Prostate gland (tissue), 2 donors: ENCODE results near the gene INPP4B. TPM values are rescaled to one million over a fixed set of nuclear protein-coding genes. Genes with fewer than 3 reads are reported as not detected.
"Not testable (repeated sequence)": the region's sequence is repeated elsewhere in the genome, so short reads cannot be mapped to it uniquely, and the experiment has no call there.

Experiments
- DNase-seq: peaks from one replicate; pipeline ENCODE4 v3.0.0-alpha.2; 2019; ENCODE audit warnings: low spot score
- H3K27ac ChIP-seq, 2 donors: fragments of 200-600 bp; sonication (generic); 2 replicates each; pipeline ENCODE4 v1.5.1; 2017 to 2019
- H3K27me3 ChIP-seq: fragments of 200-600 bp; sonication (generic); replicated peaks from 2 replicates; pipeline ENCODE4 v1.5.1; 2019; ENCODE audit not compliant: insufficient read depth
- H3K36me3 ChIP-seq, 2 donors: fragments of 200-600 bp; sonication (generic); 1 replicate in 1 of 2; 2 replicates in 1 of 2; pipeline versions ENCODE4 v1.5.1 to v1.8.1; 2017 to 2019
- H3K4me1 ChIP-seq: fragments of 200-600 bp; sonication (generic); replicated peaks from 2 replicates; pipeline ENCODE4 v1.5.1; 2019
- H3K4me3 ChIP-seq, 2 donors: fragments of 200-600 bp; sonication (generic); 2 replicates each; pipeline ENCODE4 v1.5.1; 2017 to 2019
- H3K9me3 ChIP-seq: fragments of 200-600 bp; sonication (generic); 2 replicates; pipeline ENCODE4 v1.5.1; 2017
- POLR2A ChIP-seq: fragments of 450-650 bp; IDR thresholded peaks from one replicate; pipeline ENCODE4 v1.6.1; 2016; ENCODE audit warnings: antibody characterized with exemption, mild to moderate bottlenecking
- POLR2AphosphoS5 ChIP-seq: sonication (generic); formaldehyde crosslinking; IDR thresholded peaks from one replicate; pipeline ENCODE4 v1.6.1; 2017; ENCODE audit warnings: antibody characterized with exemption
- WGBS: methylation state at CpG from one replicate; pipeline ENCODE4 v1.1.5; 2018; 5-methylcytosine and 5-hydroxymethylcytosine counted together
- intact Hi-C: fragments of 100-400 bp; cut with DNase I; formaldehyde crosslinking; loops from one replicate; pipeline ENCODE4 v1.14.2; 2022
- total RNA-seq, 2 donors: library from RNA; depleted of rRNA; stranded (reverse); fragments of >200 nt; gene quantifications; one replicate each; pipeline ENCODE4 v1.1.0, GENCODE V29; 2016
- TF ChIP-seq, protein P1 (sequence below), 4 experiments: fragments of 200-600 bp in 2 of 4; fragments of 450-650 bp in 2 of 4; sonication (generic) in 2 of 4; IDR thresholded peaks; 1 replicate in 3 of 4; 2 replicates in 1 of 4; pipeline ENCODE4 v1.5.1; 2016 to 2019; ENCODE audit warnings: antibody characterized with exemption in 4 of 4, mild to moderate bottlenecking in 2 of 4, moderate library complexity in 2 of 4

The INPP4B gene
- total RNA-seq, 2 donors from 2014 or later: 22.3 to 49.7 TPM

DNA sequence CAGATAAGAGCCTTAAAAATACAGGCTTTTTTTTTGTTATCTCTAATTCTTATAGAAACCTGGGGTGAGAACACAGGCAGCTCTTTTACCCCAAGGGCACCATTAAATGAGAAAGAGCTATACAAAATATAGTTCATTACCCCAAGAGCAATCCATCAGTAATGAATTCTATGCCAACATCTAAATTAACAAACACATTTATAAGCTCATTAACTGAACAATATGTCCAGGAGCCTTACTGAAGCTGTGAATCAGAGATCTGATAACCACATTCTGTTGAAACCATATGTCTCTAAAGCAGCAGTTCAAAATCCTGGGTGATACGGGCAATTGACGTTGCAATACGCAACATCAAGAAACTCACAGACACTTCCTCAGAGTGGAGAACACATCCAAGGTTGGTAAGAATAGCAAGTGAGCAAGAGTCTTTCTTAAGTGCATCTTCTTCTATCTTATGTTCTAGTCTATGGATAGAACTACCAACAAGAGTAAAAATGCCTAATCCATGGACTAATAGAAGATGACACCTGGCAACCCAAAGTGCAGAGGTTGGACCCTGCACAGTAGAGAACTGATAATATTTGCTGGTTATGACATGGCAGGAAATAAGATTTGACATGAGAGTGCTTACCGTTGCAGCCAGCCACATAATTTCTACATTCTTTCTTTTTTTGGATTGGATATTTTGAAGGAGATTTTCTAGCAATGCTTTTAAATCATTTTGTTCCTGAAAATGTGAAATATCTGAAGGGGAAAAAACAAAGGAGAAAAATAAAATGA is 760.4 kb downstream of the INPP4B start:
- TF ChIP-seq POLR2AphosphoS5: no peak
- TF ChIP-seq POLR2A: no peak
- TF ChIP-seq, protein P1, sequence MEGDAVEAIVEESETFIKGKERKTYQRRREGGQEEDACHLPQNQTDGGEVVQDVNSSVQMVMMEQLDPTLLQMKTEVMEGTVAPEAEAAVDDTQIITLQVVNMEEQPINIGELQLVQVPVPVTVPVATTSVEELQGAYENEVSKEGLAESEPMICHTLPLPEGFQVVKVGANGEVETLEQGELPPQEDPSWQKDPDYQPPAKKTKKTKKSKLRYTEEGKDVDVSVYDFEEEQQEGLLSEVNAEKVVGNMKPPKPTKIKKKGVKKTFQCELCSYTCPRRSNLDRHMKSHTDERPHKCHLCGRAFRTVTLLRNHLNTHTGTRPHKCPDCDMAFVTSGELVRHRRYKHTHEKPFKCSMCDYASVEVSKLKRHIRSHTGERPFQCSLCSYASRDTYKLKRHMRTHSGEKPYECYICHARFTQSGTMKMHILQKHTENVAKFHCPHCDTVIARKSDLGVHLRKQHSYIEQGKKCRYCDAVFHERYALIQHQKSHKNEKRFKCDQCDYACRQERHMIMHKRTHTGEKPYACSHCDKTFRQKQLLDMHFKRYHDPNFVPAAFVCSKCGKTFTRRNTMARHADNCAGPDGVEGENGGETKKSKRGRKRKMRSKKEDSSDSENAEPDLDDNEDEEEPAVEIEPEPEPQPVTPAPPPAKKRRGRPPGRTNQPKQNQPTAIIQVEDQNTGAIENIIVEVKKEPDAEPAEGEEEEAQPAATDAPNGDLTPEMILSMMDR (IDR thresholded peaks at IDR 0.05): no peak
- Histone ChIP-seq H3K27ac (no peak overlapping the region), H3K27me3 (no peaks in the 10 kb centered on the region), H3K4me1 (no peaks in the 10 kb centered on the region), H3K36me3 (no peaks in the 10 kb centered on the region), H3K4me3 (no peak overlapping the region), H3K9me3 (no peaks in the 10 kb centered on the region)
- 88% methylated on average over 4 of the region's 4 CpGs for WGBS
- DNase-seq: no peak
- intact Hi-C loops: no loop called here

DNA sequence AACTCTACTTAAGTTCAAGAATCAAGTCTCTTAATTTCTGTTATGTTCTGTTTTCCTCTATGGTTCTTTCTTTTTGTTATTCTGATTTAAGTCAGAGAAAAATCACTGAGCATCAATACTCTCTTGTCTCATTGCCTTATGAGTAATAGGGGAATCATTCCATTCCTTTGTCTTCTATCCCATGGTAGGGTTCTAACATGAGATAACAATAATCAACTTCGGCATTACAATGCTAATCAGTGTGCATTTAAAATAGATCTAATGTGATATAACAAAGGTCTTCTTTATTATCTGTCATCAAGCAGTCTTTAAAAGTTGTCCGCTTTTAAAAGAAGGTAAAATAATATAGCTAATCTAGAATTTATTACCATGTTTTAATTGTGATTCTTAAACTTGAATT is 762.8 kb downstream of the INPP4B start:
- Histone ChIP-seq H3K27me3 (no peaks in the 10 kb centered on the region), H3K27ac (no peak overlapping the region)
- WGBS: 92% methylated on average over 2 of the region's 2 CpGs

DNA sequence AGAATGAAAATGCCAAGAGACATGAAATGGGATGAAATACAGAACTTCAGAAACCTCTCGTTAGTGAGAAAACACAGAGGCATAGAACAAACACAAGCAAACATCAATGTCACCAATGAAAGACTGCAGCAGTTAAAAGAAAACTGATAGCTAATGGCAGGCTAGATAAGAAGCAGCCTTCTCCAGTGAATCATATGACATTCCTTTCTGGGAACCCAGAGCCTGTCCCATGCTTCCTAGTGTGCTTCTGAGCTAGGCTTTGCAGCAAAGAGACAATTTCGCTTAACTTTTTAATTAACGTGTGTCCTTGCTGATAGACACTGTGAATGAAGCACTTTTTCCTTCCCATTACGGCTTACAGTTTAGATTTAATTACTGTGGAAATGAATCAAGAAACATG is 765.1 kb downstream of the INPP4B start:
- intact Hi-C loops: no loop called here
- no peaks in the 10 kb centered on the region for H3K4me1 ChIP-seq
- no peak for TF ChIP-seq POLR2A
- TF ChIP-seq POLR2AphosphoS5: no peak
- TF ChIP-seq, protein P1 (IDR thresholded peaks at IDR 0.05): no peak
- no peak overlapping the region for H3K4me3 ChIP-seq
- H3K36me3 ChIP-seq: no peaks in the 10 kb centered on the region
- no peak overlapping the region for H3K27ac ChIP-seq
- no peaks in the 10 kb centered on the region for H3K27me3 ChIP-seq
- WGBS: 81% methylated on average over 4 of the region's 4 CpGs
- no peak for DNase-seq
- H3K9me3 ChIP-seq: no peaks in the 10 kb centered on the region

More for the DNA sequence above, 762.8 kb downstream of the INPP4B start:
- no peaks in the 10 kb centered on the region for H3K9me3 ChIP-seq
- no peak for DNase-seq
- TF ChIP-seq POLR2AphosphoS5: no peak
- H3K4me3 ChIP-seq: no peak overlapping the region
- intact Hi-C loops: no loop called here
- no peaks in the 10 kb centered on the region for H3K36me3 ChIP-seq
- no peaks in the 10 kb centered on the region for H3K4me1 ChIP-seq

DNA sequence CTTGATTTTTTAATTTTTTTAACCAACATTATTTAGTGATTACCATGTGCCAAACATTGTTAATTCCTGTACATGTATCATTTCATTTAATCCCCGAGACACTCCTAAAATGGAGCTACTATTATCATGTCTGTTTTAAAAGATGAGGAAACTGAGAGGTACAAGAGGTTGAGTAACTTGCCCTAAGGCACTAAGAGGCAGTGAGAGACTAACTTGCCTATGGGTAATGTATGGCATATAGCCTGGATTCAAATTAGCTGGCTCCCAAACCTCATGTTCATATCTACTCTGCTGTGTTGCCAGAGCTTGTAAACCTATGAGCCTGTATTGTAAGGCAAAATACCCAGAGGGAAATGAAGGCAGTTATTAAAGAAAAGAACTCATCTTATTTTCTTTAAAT is 766.1 kb downstream of the INPP4B start:
- no peak for DNase-seq
- intact Hi-C loops: no loop called here
- TF ChIP-seq POLR2AphosphoS5 (no peak), POLR2A (no peak)
- TF ChIP-seq, protein P1 (IDR thresholded peaks at IDR 0.05): no peak
- 90% methylated on average over 1 of the region's 1 CpG for WGBS
- Histone ChIP-seq H3K36me3 (no peaks in the 10 kb centered on the region), H3K4me1 (no peaks in the 10 kb centered on the region), H3K9me3 (no peaks in the 10 kb centered on the region), H3K27me3 (no peaks in the 10 kb centered on the region), H3K4me3 (no peak overlapping the region), H3K27ac (no peak overlapping the region)

DNA sequence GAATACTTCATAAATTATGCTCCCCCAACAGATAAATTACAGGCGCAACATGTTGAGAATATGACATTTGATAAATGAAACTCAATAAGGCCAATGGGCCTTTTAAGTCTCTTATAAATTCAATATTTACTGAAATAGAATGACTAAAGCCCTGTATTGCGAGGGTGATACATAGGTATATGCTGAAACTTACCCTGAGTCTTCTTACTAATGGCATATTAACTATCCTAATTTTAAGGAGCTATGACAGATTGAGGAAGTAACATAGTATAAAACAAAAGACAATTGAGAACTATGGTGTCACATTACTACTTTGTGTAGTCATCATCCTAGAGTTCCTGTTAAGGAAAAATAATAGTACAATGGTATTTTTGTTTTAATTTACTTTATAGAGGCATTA is 769.1 kb downstream of the INPP4B start:
- 45% methylated on average over 2 of the region's 2 CpGs for WGBS
- H3K4me1 ChIP-seq: no peaks in the 10 kb centered on the region
- no peak overlapping the region for H3K4me3 ChIP-seq
- intact Hi-C loops: no loop called here
- H3K27me3 ChIP-seq: no peaks in the 10 kb centered on the region
- no peaks in the 10 kb centered on the region for H3K9me3 ChIP-seq
- no peak for DNase-seq
- H3K36me3 ChIP-seq: no peaks in the 10 kb centered on the region
- no peak overlapping the region for H3K27ac ChIP-seq
- TF ChIP-seq POLR2A: no peak
- TF ChIP-seq, protein P1 (IDR thresholded peaks at IDR 0.05): no peak
- no peak for TF ChIP-seq POLR2AphosphoS5

DNA sequence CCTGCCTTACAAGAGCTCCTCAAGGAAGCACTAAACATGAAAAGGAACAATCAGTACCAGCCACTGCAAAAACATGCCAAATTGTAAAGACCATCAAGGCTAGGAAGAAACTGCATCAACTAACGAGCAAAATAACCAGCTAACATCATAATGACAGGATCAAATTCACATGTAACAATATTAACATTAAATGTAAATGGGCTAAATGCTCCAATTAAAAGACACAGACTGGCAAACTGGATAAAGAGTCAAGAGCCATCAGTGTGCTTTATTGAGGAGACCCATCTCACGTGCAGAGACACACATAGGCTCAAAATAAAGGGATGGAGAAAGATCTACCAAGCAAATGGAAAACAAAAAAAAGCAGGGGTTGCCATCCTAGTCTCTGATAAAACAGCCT is 777.8 kb downstream of the INPP4B start:
- H3K4me1 ChIP-seq, H3K4me3 ChIP-seq, H3K36me3 ChIP-seq, H3K9me3 ChIP-seq, H3K27ac ChIP-seq, intact Hi-C loops, DNase-seq, H3K27me3 ChIP-seq: not testable (repeated sequence)
- WGBS: 95% methylated on average over 2 of the region's 2 CpGs

DNA sequence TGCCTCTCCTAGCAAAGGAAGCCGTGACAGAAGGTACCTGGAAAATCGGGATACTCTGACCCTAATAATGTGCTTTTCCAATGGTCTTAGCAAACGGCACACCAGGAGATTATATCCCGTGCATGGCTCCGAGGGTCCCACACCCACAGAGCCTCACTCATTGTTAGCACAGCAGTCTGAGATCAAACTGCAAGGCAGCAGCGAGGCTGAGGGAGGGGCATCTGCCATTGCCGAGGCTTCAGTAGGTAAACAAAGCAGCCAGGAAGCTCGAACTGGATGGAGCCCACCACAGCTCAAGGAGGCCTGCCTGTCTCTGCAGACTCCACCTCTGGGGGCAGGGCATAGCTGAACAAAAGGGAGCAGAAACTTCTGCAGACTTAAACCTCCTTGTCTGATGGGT is 779.5 kb downstream of the INPP4B start:
- intact Hi-C loops, H3K4me1 ChIP-seq, H3K9me3 ChIP-seq, H3K27ac ChIP-seq, H3K36me3 ChIP-seq, H3K27me3 ChIP-seq, H3K4me3 ChIP-seq, DNase-seq: not testable (repeated sequence)
- 88% methylated on average over 8 of the region's 8 CpGs for WGBS
